Measurements from ENCODE around the gene WDR74. TPM values are rescaled to one million over a fixed set of nuclear protein-coding genes. Genes with fewer than 3 reads are reported as not detected.

Gene WDR74
- total and polyA plus RNA-seq, 2 of the 13 experiments (the other 11 are each of a cell fraction or from before 2014, with no cell fraction given): 77.0 to 83.3 TPM

DNA sequence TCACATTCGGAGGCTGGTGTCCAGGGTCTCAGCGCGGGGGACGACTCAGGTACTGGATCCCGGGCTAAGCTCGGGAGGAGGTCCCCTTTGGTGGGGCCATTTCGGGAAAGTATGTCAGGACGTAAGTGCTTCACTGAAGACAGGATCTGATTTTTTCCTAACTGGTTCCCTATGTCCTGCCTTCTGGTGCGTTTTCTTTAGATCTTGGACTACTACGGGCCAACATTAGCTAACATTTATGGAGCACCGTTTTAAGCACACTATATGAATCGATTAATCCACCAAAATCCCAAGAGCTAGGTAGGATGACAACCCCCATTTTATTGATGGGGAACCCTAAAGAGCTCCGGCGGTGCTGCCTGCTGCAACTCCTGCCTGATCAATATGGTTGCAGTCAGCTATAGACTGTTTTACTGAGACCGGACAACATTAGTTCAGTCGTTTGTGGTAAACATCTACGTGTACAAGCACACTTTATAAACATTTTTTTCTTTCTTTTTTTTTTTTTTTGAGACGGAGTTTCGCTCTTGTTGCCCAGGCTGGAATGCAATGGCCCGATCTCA lies 17.0 kb upstream of the WDR74 start (continued):
- TF ChIP-seq, protein P1, sequence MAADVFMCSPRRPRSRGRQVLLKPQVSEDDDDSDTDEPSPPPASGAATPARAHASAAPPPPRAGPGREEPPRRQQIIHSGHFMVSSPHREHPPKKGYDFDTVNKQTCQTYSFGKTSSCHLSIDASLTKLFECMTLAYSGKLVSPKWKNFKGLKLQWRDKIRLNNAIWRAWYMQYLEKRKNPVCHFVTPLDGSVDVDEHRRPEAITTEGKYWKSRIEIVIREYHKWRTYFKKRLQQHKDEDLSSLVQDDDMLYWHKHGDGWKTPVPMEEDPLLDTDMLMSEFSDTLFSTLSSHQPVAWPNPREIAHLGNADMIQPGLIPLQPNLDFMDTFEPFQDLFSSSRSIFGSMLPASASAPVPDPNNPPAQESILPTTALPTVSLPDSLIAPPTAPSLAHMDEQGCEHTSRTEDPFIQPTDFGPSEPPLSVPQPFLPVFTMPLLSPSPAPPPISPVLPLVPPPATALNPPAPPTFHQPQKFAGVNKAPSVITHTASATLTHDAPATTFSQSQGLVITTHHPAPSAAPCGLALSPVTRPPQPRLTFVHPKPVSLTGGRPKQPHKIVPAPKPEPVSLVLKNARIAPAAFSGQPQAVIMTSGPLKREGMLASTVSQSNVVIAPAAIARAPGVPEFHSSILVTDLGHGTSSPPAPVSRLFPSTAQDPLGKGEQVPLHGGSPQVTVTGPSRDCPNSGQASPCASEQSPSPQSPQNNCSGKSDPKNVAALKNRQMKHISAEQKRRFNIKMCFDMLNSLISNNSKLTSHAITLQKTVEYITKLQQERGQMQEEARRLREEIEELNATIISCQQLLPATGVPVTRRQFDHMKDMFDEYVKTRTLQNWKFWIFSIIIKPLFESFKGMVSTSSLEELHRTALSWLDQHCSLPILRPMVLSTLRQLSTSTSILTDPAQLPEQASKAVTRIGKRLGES (CRISPR knock-in tag; IDR thresholded peaks at IDR 0.05; ENCODE audit: borderline replicate concordance): 0 out of 2 replicates have a peak, but pooled peaks have one; percentile 78
- TF ChIP-seq KLF6 (CRISPR knock-in tag; IDR thresholded peaks at IDR 0.05) (no peak), SIX4 (CRISPR knock-in tag; IDR thresholded peaks at IDR 0.05) (no peak), XBP1 (CRISPR knock-in tag; IDR thresholded peaks at IDR 0.05) (no peak), MTA3 (CRISPR knock-in tag; IDR thresholded peaks at IDR 0.05) (no peak), ZNF446 (CRISPR knock-in tag; IDR thresholded peaks at IDR 0.05) (peak; percentile 53; the same call in 1 of the 2 replicates), FOXK2 (IDR thresholded peaks at IDR 0.05) (no peak)
- TF ChIP-seq, protein P2, sequence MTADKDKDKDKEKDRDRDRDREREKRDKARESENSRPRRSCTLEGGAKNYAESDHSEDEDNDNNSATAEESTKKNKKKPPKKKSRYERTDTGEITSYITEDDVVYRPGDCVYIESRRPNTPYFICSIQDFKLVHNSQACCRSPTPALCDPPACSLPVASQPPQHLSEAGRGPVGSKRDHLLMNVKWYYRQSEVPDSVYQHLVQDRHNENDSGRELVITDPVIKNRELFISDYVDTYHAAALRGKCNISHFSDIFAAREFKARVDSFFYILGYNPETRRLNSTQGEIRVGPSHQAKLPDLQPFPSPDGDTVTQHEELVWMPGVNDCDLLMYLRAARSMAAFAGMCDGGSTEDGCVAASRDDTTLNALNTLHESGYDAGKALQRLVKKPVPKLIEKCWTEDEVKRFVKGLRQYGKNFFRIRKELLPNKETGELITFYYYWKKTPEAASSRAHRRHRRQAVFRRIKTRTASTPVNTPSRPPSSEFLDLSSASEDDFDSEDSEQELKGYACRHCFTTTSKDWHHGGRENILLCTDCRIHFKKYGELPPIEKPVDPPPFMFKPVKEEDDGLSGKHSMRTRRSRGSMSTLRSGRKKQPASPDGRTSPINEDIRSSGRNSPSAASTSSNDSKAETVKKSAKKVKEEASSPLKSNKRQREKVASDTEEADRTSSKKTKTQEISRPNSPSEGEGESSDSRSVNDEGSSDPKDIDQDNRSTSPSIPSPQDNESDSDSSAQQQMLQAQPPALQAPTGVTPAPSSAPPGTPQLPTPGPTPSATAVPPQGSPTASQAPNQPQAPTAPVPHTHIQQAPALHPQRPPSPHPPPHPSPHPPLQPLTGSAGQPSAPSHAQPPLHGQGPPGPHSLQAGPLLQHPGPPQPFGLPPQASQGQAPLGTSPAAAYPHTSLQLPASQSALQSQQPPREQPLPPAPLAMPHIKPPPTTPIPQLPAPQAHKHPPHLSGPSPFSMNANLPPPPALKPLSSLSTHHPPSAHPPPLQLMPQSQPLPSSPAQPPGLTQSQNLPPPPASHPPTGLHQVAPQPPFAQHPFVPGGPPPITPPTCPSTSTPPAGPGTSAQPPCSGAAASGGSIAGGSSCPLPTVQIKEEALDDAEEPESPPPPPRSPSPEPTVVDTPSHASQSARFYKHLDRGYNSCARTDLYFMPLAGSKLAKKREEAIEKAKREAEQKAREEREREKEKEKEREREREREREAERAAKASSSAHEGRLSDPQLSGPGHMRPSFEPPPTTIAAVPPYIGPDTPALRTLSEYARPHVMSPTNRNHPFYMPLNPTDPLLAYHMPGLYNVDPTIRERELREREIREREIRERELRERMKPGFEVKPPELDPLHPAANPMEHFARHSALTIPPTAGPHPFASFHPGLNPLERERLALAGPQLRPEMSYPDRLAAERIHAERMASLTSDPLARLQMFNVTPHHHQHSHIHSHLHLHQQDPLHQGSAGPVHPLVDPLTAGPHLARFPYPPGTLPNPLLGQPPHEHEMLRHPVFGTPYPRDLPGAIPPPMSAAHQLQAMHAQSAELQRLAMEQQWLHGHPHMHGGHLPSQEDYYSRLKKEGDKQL (CRISPR knock-in tag; IDR thresholded peaks at IDR 0.05; ENCODE audit: low read depth): no peak
- TF ChIP-seq, protein P3, sequence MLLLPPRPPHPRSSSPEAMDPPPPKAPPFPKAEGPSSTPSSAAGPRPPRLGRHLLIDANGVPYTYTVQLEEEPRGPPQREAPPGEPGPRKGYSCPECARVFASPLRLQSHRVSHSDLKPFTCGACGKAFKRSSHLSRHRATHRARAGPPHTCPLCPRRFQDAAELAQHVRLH (CRISPR knock-in tag; IDR thresholded peaks at IDR 0.05; ENCODE audit: borderline replicate concordance, low read depth): 0 out of 2 replicates have a peak, but pooled peaks have one; percentile 15

Data from HepG2 (cell line).